Smooth muscle cell (in vitro differentiated cells): Measurements from ENCODE around the gene RTN4RL1. TPM values are rescaled to one million over a fixed set of nuclear protein-coding genes. Genes with fewer than 3 reads are reported as not detected.

Experiments
- DNase-seq: peaks from one replicate; lab custom pipeline; 2025; ENCODE audit not compliant: unreplicated experiment; lab: John Stamatoyannopoulos, UW
- H2AFZ ChIP-seq: fragments of 200-600 bp; sonication (generic); 2 replicates; pipeline ENCODE4 v1.6.0; 2016; ENCODE audit warnings: antibody characterized with exemption, low read depth, mild to moderate bottlenecking
- H3F3A ChIP-seq: fragments of 200-600 bp; sonication (generic); 2 replicates; pipeline ENCODE4 v1.6.0; 2017; ENCODE audit warnings: antibody characterized with exemption, low read depth
- H3K27ac ChIP-seq: fragments of 200-600 bp; sonication (generic); 2 replicates; pipeline ENCODE4 v1.5.1; 2016; ENCODE audit warnings: low read depth, mild to moderate bottlenecking
- H3K27me3 ChIP-seq: fragments of 200-600 bp; sonication (generic); 2 replicates; pipeline ENCODE4 v1.6.1; 2016; ENCODE audit warnings: low read depth, mild to moderate bottlenecking
- H3K36me3 ChIP-seq: fragments of 200-600 bp; sonication (generic); 2 replicates; pipeline ENCODE4 v1.5.1; 2016; ENCODE audit warnings: low read depth
- H3K4me1 ChIP-seq: fragments of 200-600 bp; sonication (generic); 2 replicates; pipeline ENCODE4 v1.5.1; 2016; ENCODE audit warnings: low read depth
- H3K4me2 ChIP-seq: fragments of 200-600 bp; sonication (generic); 2 replicates; pipeline ENCODE4 v1.6.0; 2016; ENCODE audit warnings: mild to moderate bottlenecking
- H3K4me3 ChIP-seq: fragments of 200-600 bp; sonication (generic); 2 replicates; pipeline ENCODE4 v1.5.1; 2016; ENCODE audit warnings: mild to moderate bottlenecking
- H3K79me2 ChIP-seq: fragments of 200-600 bp; sonication (generic); 2 replicates; pipeline ENCODE4 v1.6.0; 2016; ENCODE audit warnings: low read depth, mild to moderate bottlenecking
- H3K9ac ChIP-seq: fragments of 200-600 bp; sonication (generic); 2 replicates; pipeline ENCODE4 v1.6.0; 2016; ENCODE audit warnings: low read depth
- H3K9me3 ChIP-seq: fragments of 200-600 bp; sonication (generic); replicated peaks from 2 replicates; pipeline ENCODE4 v1.5.1; 2016; ENCODE audit warnings: low read depth
- H4K20me1 ChIP-seq: fragments of 200-600 bp; sonication (generic); 2 replicates; pipeline ENCODE4 v1.6.0; 2016; ENCODE audit warnings: low read depth
- WGBS: methylation state at CpG from one replicate; pipeline ENCODE4 v1.1.7; 2016; ENCODE audit warnings: low lambda C conversion rate; 5-methylcytosine and 5-hydroxymethylcytosine counted together
- polyA plus RNA-seq: library from polyadenylated mRNA; unstranded; fragments of >200 nt; fragmentation: Nextera tagmentation; extraction: Ambion mirVana; gene quantifications from 2 replicates; pipeline ENCODE4 v1.2.1, GENCODE V29; 2016
- total RNA-seq: library from RNA; depleted of rRNA; stranded (reverse); fragments of >200 nt; gene quantifications from 2 replicates; pipeline ENCODE4 v1.2.3, GENCODE V29; 2014
- TF ChIP-seq, protein P1 (sequence below): fragments of 200-600 bp; sonication (generic); IDR thresholded peaks from 2 replicates; pipeline ENCODE4 v1.5.1; 2017; ENCODE audit warnings: borderline replicate concordance, mild to moderate bottlenecking, antibody characterized with exemption; ENCODE audit not compliant: insufficient read depth, poor library complexity, severe bottlenecking

Gene RTN4RL1
- total and polyA plus RNA-seq, 2 experiments from 2014 or later, result not detected

GRCh38 chr17:2056206-2057174 lies 31.4 kb upstream of the RTN4RL1 start:
- peak overlapping the region; percentile 59 for H3K4me3 ChIP-seq
- DNase-seq, result peak; percentile 38
- TF ChIP-seq, protein P1, sequence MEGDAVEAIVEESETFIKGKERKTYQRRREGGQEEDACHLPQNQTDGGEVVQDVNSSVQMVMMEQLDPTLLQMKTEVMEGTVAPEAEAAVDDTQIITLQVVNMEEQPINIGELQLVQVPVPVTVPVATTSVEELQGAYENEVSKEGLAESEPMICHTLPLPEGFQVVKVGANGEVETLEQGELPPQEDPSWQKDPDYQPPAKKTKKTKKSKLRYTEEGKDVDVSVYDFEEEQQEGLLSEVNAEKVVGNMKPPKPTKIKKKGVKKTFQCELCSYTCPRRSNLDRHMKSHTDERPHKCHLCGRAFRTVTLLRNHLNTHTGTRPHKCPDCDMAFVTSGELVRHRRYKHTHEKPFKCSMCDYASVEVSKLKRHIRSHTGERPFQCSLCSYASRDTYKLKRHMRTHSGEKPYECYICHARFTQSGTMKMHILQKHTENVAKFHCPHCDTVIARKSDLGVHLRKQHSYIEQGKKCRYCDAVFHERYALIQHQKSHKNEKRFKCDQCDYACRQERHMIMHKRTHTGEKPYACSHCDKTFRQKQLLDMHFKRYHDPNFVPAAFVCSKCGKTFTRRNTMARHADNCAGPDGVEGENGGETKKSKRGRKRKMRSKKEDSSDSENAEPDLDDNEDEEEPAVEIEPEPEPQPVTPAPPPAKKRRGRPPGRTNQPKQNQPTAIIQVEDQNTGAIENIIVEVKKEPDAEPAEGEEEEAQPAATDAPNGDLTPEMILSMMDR, result no peak
- no peak overlapping the region for H3K9ac ChIP-seq
- peaks cover 5% of the 10 kb centered on the region for H3F3A ChIP-seq
- peak overlapping the region; percentile 93 for H3K4me2 ChIP-seq
- H3K79me2 ChIP-seq, result peaks cover 4% of the 10 kb centered on the region
- H3K27ac ChIP-seq, result no peak overlapping the region
- no peak overlapping the region for H2AFZ ChIP-seq
- no peaks in the 10 kb centered on the region for H3K36me3 ChIP-seq
- H3K27me3 ChIP-seq, result peaks cover 34% of the 10 kb centered on the region
- whole genome bisulfite sequencing, result 18% methylated on average over 64 of the region's 85 CpGs
- H3K9me3 ChIP-seq, result no peaks in the 10 kb centered on the region
- H3K4me1 ChIP-seq, result peaks cover 10% of the 10 kb centered on the region
- peaks cover 25% of the 10 kb centered on the region for H4K20me1 ChIP-seq

DNA sequence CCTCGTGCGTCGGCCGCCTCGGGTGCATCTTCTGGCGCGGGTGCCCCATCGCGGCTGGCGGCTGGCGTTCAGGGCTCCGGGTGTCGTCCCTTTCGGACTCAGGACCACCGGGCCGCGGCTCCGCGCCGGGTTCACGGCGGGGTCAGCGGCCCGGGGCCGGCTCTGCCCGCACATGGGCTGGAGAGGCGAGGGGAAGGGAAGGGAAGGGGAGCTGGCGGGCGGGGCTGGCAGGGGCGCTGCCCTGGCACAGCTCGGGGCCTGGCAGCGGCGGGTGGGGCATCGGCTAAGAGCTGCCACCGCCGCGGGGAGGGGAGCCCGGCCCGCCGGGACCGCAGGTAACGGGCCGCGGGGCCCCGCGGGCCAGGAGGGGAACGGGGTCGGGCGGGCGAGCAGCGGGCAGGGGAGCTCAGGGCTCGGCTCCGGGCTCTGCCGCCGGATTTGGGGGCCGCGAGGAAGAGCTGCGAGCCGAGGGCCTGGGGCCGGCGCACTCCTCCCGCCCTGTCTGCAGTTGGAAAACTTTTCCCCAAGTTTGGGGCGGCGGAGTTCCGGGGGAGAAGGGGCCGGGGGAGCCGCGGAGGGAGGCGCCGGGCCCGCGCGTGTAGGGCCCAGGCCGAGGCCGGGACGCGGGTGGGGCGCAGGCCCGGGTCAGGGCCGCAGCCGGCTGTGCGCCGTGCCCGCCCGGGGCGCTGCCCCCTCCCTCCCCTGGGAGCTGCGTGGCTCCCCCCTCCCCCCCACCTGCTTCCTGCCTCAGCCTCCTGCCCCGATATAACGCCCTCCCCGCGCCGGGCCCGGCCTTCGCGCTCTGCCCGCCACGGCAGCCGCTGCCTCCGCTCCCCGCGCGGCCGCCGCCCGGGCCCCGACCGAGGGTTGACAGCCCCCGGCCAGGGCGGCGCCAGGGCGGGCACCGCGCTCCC lies 30.4 kb upstream of the RTN4RL1 start:
- 5% methylated on average over 8 of the region's 113 CpGs for WGBS
- H3K79me2 ChIP-seq, result peaks cover 4% of the 10 kb centered on the region
- no peaks in the 10 kb centered on the region for H3K9me3 ChIP-seq
- peaks cover 42% of the 10 kb centered on the region for H3K27me3 ChIP-seq
- H3K27ac ChIP-seq, result no peak overlapping the region
- DNase-seq, result no peak
- H2AFZ ChIP-seq, result no peak overlapping the region
- peak overlapping the region; percentile 59 for H3K4me3 ChIP-seq
- peak overlapping the region; percentile 93 for H3K4me2 ChIP-seq
- peaks cover 6% of the 10 kb centered on the region for H3F3A ChIP-seq
- H3K4me1 ChIP-seq, result peaks cover 18% of the 10 kb centered on the region
- TF ChIP-seq, protein P1, result no peak
- peaks cover 25% of the 10 kb centered on the region for H4K20me1 ChIP-seq
- peak overlapping the region; percentile 24 for H3K9ac ChIP-seq
- no peaks in the 10 kb centered on the region for H3K36me3 ChIP-seq

DNA sequence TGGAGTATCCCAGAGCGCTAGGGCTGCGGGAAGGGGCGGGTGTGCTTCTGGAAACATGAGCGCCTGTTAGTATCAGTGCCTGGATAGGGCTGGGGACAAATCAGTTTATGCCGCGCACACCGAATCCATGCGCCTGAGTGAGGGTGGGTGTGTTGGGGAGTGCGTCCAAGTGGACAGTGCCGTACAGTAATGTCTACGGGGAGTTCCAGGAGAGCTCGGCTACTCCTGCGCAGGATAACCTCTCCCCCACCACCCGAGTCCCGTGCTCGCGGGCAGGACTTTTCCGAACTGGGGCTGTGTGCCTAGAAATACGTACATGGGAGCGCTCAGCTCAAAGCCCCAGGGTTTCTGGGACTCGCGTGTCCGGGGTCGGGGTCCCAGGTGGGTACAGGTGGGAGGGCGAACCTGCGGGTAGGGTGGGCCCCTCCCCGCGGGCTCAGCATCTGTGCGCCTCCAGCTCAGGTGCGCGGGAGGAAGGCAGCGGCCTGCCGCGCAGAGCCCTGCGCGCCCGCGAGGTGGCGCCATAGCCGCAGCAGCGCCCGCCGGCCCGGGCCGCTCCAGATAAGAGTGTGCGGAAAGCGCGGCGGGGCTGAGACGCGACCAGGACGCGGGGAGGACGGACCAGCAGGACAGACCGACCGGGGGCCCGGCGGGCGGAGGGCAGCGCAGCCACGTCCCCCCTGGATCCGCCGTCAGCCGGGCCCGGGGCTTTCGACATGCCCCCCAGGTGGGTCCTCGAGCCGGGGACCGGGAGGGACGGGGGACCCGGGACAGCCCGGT lies 29.6 kb upstream of the RTN4RL1 start, which contains the start of gene HIC1:
Gene HIC1, plus strand, starts transcription at position 592 of the 780 bp plus-strand sequence. CDS start 1,588 bp downstream, outside the sequence.
- Histone ChIP-seq H4K20me1 (peaks cover 25% of the 10 kb centered on the region), H3F3A (peaks cover 6% of the 10 kb centered on the region), H3K9ac (peak within 1 kb of the TSS; percentile 24), H3K4me3 (peak within 1 kb of the TSS; percentile 59), H3K9me3 (no peaks in the 10 kb centered on the region), H2AFZ (no peak within 1 kb of the TSS), H3K27ac (no peak within 1 kb of the TSS), H3K4me2 (peak within 1 kb of the TSS; percentile 93), H3K4me1 (peaks cover 18% of the 10 kb centered on the region), H3K79me2 (peaks cover 4% of the 10 kb centered on the region), H3K36me3 (no peaks in the 10 kb centered on the region), H3K27me3 (peaks cover 42% of the 10 kb centered on the region)
- DNase-seq, result peak; percentile 59
- TF ChIP-seq, protein P1, result peak; percentile 84
- 7% methylated on average over 68 of the region's 72 CpGs for WGBS
